ENCODE results near the gene SATB1.

SATB1 gene

DNA sequence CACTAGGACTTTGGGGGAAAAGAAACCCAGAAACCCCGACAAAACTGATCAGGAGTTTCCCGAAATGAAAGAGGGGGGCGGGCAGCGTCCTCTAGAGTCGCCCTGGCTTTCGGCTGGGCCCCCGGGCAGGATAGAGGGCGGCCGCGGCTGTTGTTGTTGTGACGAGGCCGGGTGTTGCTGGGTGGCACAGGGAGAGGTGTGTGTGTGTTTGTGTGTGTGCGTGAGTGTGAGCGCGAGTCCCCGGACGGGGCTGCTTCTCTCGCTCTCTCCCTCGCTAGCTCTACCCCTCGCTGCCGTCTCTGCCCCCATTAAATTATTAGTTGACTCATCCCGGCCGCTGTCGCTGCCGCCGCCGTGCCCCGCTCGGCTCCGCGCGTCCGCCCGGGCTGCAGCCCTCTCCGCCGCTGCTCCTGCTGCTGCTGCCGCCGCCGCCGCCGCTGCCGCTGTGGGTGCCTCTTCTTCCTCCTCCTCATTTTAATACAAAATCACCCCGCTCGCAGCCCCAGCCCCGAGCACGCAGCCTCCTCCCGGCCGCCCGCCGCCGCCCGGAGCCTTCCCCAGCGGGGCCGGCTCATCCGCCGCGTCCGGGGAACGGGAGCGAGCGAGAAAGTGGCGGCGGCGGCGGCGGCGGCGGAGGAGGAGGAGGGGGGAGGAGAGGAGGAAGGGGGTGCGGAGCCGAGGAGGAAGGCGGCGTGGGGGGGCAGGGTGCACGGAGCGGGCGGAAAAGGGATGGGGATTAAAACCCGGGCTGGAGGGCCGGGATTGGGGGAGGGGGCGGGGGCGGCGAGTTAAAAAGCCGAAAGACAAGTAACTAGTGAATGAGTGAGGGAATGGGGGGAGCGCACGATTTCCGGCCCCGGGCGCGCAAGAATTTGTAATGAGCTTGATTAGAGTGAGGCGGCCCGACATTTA is at the start of gene SATB1 (continued):
- TF ChIP-seq, protein P1, sequence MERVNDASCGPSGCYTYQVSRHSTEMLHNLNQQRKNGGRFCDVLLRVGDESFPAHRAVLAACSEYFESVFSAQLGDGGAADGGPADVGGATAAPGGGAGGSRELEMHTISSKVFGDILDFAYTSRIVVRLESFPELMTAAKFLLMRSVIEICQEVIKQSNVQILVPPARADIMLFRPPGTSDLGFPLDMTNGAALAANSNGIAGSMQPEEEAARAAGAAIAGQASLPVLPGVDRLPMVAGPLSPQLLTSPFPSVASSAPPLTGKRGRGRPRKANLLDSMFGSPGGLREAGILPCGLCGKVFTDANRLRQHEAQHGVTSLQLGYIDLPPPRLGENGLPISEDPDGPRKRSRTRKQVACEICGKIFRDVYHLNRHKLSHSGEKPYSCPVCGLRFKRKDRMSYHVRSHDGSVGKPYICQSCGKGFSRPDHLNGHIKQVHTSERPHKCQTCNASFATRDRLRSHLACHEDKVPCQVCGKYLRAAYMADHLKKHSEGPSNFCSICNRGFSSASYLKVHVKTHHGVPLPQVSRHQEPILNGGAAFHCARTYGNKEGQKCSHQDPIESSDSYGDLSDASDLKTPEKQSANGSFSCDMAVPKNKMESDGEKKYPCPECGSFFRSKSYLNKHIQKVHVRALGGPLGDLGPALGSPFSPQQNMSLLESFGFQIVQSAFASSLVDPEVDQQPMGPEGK (tag by site-specific recombination; IDR thresholded peaks at IDR 0.05), result no peak; the same call in none of the 2 replicates
- TF ChIP-seq ZNF394 (tag by site-specific recombination; IDR thresholded peaks at IDR 0.05; ENCODE audit: borderline replicate concordance) (peak; percentile 35; the same call in 1 of the 2 replicates), ZNF292 (tag by site-specific recombination; IDR thresholded peaks at IDR 0.05; ENCODE audit: borderline replicate concordance, low read depth) (no peak), SP7 (tag by site-specific recombination; IDR thresholded peaks at IDR 0.05) (peak; percentile 11; the same call in 1 of the 2 replicates), ZNF335 (tag by site-specific recombination; conservative IDR thresholded peaks at IDR 0.05) (peak; percentile 81), IKZF3 (tag by site-specific recombination; IDR thresholded peaks at IDR 0.05) (no peak), ZNF133 (tag by site-specific recombination; IDR thresholded peaks at IDR 0.05) (no peak), HOXC10 (CRISPR knock-in tag; IDR thresholded peaks at IDR 0.05) (no peak), ZNF660 (tag by site-specific recombination; IDR thresholded peaks at IDR 0.05) (peak; percentile 51; the same call in 1 of the 2 replicates), ZNF560 (tag by site-specific recombination; IDR thresholded peaks at IDR 0.05; ENCODE audit: borderline replicate concordance) (no peak), ZNF707 (tag by site-specific recombination; IDR thresholded peaks at IDR 0.05) (no peak), ZNF10 (tag by site-specific recombination; IDR thresholded peaks at IDR 0.05) (no peak), ZBTB17 (tag by site-specific recombination; IDR thresholded peaks at IDR 0.05) (0 out of 2 replicates have a peak, but pooled peaks have one; percentile 9), ZNF24 (tag by site-specific recombination; IDR thresholded peaks at IDR 0.05) (peak; percentile 36; the same call in 1 of the 2 replicates), ZNF658 (tag by site-specific recombination; IDR thresholded peaks at IDR 0.05) (no peak), ZNF777 (tag by site-specific recombination; IDR thresholded peaks at IDR 0.05; ENCODE audit: borderline replicate concordance) (0 out of 2 replicates have a peak, but pooled peaks have one; percentile 36), ZNF239 (tag by site-specific recombination; IDR thresholded peaks at IDR 0.05) (no peak), ZNF404 (tag by site-specific recombination; IDR thresholded peaks at IDR 0.05) (no peak), ZNF157 (tag by site-specific recombination; IDR thresholded peaks at IDR 0.05) (no peak), ZFP41 (tag by site-specific recombination; IDR thresholded peaks at IDR 0.05; ENCODE audit: borderline replicate concordance) (no peak), ZFHX2 (tag by site-specific recombination; conservative IDR thresholded peaks at IDR 0.05) (no peak), ZNF138 (tag by site-specific recombination; IDR thresholded peaks at IDR 0.05; ENCODE audit: borderline replicate concordance) (no peak), ZNF626 (tag by site-specific recombination; IDR thresholded peaks at IDR 0.05) (no peak), SCRT1 (tag by site-specific recombination; IDR thresholded peaks at IDR 0.05; ENCODE audit: borderline replicate concordance) (no peak), BCL11B (tag by site-specific recombination; IDR thresholded peaks at IDR 0.05; ENCODE audit: low read depth) (no peak)
- TF ChIP-seq, protein P2, sequence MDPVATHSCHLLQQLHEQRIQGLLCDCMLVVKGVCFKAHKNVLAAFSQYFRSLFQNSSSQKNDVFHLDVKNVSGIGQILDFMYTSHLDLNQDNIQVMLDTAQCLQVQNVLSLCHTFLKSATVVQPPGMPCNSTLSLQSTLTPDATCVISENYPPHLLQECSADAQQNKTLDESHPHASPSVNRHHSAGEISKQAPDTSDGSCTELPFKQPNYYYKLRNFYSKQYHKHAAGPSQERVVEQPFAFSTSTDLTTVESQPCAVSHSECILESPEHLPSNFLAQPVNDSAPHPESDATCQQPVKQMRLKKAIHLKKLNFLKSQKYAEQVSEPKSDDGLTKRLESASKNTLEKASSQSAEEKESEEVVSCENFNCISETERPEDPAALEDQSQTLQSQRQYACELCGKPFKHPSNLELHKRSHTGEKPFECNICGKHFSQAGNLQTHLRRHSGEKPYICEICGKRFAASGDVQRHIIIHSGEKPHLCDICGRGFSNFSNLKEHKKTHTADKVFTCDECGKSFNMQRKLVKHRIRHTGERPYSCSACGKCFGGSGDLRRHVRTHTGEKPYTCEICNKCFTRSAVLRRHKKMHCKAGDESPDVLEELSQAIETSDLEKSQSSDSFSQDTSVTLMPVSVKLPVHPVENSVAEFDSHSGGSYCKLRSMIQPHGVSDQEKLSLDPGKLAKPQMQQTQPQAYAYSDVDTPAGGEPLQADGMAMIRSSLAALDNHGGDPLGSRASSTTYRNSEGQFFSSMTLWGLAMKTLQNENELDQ (tag by site-specific recombination; IDR thresholded peaks at IDR 0.05; ENCODE audit: low read depth), result no peak
- TF ChIP-seq, protein P3, sequence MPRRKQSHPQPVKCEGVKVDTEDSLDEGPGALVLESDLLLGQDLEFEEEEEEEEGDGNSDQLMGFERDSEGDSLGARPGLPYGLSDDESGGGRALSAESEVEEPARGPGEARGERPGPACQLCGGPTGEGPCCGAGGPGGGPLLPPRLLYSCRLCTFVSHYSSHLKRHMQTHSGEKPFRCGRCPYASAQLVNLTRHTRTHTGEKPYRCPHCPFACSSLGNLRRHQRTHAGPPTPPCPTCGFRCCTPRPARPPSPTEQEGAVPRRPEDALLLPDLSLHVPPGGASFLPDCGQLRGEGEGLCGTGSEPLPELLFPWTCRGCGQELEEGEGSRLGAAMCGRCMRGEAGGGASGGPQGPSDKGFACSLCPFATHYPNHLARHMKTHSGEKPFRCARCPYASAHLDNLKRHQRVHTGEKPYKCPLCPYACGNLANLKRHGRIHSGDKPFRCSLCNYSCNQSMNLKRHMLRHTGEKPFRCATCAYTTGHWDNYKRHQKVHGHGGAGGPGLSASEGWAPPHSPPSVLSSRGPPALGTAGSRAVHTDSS (tag by site-specific recombination; IDR thresholded peaks at IDR 0.05), result peak; percentile 91
- TF ChIP-seq, protein P4, sequence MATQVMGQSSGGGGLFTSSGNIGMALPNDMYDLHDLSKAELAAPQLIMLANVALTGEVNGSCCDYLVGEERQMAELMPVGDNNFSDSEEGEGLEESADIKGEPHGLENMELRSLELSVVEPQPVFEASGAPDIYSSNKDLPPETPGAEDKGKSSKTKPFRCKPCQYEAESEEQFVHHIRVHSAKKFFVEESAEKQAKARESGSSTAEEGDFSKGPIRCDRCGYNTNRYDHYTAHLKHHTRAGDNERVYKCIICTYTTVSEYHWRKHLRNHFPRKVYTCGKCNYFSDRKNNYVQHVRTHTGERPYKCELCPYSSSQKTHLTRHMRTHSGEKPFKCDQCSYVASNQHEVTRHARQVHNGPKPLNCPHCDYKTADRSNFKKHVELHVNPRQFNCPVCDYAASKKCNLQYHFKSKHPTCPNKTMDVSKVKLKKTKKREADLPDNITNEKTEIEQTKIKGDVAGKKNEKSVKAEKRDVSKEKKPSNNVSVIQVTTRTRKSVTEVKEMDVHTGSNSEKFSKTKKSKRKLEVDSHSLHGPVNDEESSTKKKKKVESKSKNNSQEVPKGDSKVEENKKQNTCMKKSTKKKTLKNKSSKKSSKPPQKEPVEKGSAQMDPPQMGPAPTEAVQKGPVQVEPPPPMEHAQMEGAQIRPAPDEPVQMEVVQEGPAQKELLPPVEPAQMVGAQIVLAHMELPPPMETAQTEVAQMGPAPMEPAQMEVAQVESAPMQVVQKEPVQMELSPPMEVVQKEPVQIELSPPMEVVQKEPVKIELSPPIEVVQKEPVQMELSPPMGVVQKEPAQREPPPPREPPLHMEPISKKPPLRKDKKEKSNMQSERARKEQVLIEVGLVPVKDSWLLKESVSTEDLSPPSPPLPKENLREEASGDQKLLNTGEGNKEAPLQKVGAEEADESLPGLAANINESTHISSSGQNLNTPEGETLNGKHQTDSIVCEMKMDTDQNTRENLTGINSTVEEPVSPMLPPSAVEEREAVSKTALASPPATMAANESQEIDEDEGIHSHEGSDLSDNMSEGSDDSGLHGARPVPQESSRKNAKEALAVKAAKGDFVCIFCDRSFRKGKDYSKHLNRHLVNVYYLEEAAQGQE (tag by site-specific recombination; IDR thresholded peaks at IDR 0.05), result no peak
- TF ChIP-seq, protein P5, sequence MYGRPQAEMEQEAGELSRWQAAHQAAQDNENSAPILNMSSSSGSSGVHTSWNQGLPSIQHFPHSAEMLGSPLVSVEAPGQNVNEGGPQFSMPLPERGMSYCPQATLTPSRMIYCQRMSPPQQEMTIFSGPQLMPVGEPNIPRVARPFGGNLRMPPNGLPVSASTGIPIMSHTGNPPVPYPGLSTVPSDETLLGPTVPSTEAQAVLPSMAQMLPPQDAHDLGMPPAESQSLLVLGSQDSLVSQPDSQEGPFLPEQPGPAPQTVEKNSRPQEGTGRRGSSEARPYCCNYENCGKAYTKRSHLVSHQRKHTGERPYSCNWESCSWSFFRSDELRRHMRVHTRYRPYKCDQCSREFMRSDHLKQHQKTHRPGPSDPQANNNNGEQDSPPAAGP (tag by site-specific recombination; IDR thresholded peaks at IDR 0.05), result peak; percentile 41; the same call in 1 of the 2 replicates
